GM18508 (cell line): Measurements from ENCODE around the gene ARHGEF1.

Source experiments
- ATAC-seq: cut with Tn5 transposase; IDR thresholded peaks from one replicate; pipeline ENCODE4 v1.9.1; 2021; ENCODE audit warnings: moderate number of reproducible peaks; ENCODE audit not compliant: insufficient read depth, unreplicated experiment

The ARHGEF1 gene

GRCh38 chr19:41915021-41915775 is 32.2 kb downstream of the ARHGEF1 start:
- ATAC-seq: no peak

DNA sequence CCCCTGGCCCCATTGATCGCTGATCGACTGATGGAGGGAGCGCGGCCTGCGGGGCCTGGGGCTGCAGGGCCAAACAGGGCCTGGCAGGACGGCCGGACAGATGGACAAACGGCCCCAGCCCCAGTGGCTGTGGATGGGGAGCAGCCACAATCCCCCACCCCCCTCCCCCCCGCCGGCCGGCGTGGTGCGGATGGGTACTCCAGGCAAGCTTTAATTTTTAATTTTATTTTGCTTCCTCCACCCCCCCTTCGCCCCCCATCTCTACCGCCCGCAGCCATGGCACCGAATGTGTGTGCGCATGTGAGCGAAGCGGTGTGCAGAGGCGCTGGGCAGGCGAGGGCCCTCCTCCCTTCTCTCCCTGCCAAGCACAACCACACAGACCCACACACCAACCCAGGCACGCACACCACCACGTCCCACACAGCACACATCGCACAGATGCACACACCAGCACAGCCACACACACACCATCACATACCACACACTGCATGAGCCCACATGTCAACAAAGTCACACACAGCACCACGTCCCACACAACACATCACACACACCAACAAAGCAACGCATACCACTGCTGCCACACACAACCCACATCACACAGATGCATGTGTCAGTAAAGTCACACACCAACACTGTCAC is 32.9 kb downstream of the ARHGEF1 start:
- no peak for ATAC-seq

DNA sequence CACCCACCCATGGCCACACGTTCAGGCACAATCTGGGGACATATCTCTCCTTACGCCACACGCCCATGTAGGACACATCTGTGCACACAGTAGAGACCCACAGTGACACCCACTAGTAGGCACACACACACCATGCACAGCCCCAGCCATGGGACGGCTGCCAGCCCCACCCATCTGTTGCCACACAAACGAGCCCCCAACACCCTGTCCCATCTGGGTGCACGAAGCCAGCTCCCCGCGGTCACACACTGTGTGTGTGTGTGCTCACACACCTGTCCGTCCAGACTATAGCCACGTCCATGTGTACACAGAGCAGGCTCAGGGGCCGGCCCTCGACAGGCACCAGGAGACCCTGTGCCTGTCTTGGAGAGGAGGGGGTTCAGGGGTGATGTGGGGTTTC is 34.7 kb downstream of the ARHGEF1 start:
- no peak for ATAC-seq

GRCh38 chr19:41918095-41918494 is 35.1 kb downstream of the ARHGEF1 start:
- ATAC-seq: no peak

GRCh38 chr19:41918653-41919244 is 35.8 kb downstream of the ARHGEF1 start:
- ATAC-seq: no peak

GRCh38 chr19:41919948-41920712 is 37.1 kb downstream of the ARHGEF1 start:
- no peak for ATAC-seq

GRCh38 chr19:41920882-41921576 is 38.0 kb downstream of the ARHGEF1 start:
- no peak for ATAC-seq

DNA sequence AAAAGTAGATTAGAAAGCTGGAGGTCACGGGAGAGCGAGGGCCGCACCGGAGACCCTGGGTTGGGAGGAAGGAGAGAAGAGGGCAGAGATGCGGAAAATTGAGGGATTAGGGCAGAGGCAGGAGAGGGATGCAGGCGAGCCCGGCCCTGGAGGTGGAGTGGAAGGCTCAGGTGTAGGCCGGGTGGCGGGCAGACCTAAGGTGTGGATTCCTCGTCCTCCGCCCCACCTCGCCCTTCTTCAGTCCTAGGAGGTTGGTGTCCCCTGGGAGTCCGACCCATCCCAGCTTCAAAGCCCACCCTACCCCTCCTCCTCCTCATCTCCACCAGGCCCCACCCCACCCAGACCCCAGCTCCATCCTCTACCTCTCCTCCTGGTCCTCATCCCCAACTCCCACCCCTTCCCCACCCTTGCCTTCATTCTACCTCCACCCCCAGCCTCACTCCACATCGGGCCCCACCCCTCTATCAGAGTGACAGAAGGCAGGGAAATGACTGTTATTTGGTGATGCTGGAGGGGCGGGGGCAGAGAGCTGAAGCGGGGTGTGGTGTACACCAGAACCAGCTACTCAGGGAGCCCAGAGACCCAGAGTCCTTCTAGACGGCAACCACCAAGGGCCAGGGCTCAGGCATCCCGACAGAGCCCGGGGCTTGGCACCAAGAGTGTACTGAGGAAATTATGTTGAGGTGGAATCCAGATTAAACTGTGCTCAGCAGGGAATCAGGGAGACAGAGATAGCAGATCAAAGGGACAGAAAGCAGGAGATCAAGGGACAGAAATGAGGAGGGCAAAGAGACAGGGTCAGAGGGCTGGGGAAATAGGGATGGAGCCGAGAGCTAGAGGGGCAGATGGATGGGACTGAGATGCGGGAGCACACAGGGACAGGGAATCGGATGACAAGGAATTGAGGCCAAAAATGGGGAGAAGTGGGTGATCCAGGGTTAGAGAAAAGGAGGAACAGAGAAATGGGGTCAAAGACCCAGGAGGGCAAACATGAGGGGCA is 38.9 kb downstream of the ARHGEF1 start:
- ATAC-seq: no peak

DNA sequence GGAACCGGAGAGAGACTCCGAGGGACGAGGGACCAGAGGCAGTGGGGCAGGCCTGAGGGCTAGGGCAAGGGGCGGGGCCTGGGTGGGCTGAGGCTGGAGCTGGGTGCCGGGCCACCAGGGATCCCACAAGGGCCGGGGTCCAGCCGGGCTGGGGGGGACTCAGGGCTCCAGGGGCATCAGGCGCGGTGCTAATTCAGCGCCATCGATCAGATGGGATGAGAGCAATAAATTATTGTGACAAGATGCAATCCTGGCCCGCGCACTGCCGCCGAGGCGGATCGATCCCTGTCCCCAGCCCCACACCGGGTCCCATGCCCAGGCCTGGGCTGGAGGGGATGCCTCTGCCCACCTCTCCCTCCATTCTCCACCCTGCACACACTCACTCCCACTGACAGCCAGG is 39.6 kb downstream of the ARHGEF1 start:
- no peak for ATAC-seq

- no peak for ATAC-seq
Observed at GRCh38 chr19:41923045-41923788, 40.2 kb downstream of the ARHGEF1 start.

DNA sequence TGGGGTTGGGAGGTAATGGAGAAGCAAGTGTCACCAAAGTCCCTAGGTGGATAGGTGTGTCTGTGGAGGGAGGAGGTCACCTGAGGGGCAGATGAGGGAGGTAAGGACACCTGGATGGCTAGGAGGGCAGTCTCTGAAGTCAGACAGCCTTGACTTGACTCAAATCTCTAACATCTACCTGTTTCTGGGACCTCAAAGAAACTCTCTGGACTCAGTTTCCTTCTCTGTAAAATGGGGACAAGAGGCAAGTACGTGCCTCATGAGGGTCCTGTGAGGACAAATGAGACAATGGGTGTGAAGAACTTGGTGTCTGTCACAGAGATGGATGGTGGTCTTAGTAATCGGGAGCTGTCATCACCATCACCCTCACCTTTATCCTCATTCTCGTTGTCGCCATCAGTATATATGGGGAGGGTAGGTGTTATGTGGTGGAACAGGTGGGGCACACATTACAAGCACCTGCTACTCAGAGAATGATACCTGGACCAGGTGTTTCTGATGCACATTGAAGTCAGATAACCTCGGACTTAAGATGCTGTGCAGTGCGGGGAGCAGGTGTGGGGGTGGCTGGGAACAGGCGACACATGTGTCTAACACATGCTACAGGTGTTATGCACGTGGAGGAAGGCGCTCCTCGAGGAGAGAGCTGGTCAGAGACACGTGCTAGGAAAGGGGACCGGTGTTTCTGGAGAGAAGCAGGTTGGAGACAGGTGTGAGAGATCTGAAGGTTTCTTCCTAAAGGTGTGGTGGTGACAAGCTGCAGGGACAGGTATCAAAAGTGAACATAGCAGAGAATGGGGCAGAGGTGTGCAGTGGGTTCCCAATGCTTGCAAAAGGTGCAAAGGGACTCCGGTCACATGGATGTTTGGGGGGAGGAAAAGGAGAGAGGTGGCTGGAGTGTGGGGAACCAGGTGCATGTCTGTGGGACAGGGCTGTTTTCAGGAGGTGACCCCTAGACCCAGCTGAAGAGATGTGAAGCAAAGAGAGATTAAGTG is 41.5 kb downstream of the ARHGEF1 start:
- no peak for ATAC-seq

DNA sequence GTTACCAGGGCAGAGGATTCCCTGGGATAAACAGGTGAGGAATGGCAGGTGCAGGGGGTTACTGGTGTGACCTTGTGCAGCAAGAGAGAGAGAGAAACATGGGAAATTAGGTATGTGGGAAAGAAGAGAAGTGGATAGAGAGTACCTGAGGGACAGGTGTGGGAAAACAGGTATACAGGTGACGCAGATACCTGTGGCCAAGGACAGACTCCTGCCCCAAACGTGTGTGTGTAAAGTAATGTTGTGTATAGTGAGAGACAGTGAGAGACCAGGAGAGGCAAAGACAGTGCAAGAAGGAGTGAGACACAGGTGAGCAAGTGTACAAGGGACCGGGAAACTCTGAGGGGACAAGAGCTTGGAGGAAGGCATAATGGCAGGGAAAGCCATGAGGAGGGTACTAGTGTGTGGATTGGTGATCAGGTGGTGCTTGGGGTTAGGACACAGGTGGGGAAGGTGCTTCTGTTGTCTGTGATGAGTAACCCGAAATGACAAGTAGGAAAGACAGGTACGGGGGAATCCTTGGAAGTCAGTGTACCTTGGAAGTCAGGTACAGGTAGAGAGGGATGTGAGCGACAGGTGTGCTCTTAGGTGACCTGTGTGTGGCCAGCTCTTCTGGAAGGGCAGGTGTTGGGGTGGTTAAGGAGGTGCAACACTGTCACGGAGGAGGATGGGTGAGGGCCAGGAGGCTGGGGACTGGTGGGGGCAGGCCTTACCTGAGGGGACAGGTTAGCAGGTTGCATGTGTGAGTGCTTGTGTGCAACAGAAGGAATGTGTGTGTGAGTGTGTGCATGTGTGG is 42.4 kb downstream of the ARHGEF1 start:
- ATAC-seq: no peak

- ATAC-seq: no peak
Observed at GRCh38 chr19:41926028-41926762, 43.2 kb downstream of the ARHGEF1 start.

DNA sequence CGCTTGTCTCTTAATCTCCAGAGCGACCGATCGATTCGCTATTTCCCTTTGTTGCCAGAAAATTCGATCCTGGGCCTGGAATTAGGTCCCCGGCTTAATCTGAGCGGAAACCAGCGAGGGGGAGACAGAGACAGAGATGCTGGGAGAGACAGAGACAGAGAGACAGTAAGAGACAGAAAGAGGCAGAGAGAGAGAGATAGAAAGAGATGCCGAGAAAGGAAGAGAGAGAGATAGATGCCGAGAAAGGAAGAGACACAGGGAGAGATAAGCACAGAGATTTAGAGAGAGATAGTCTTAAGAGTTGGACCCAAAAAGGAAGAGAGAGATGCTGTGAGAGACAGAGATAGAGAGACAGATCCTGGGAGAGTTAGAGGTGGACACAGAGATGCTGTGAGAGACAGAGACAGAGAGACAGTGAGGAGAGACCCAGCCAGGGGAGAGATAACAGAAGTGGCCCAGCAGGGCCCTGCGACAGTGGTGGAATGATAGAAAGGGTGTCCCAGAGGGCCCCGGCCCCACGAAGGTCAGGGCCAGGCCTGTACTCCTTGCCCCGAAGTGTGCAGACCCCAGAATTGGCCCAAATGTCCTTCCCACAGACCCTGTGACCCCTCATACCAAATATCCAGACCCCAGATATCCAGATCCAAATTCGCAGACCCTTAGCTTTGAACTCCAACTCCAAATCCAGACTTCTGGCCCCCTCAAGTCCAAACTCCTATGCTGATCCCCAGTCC is 43.9 kb downstream of the ARHGEF1 start:
- ATAC-seq: no peak

- no peak for ATAC-seq
Observed at GRCh38 chr19:41927497-41928192, 44.7 kb downstream of the ARHGEF1 start.
